HG02759 (cell line): ENCODE data around the gene UROD.
A peak's percentile ranks its signal among the peaks of the same experiment; 100 is the strongest.

Experiments
- ATAC-seq: cut with Tn5 transposase; IDR thresholded peaks from one replicate; pipeline ENCODE4 v1.9.1; 2021; ENCODE audit warnings: mild to moderate bottlenecking, moderate library complexity; ENCODE audit not compliant: unreplicated experiment

Gene UROD

DNA sequence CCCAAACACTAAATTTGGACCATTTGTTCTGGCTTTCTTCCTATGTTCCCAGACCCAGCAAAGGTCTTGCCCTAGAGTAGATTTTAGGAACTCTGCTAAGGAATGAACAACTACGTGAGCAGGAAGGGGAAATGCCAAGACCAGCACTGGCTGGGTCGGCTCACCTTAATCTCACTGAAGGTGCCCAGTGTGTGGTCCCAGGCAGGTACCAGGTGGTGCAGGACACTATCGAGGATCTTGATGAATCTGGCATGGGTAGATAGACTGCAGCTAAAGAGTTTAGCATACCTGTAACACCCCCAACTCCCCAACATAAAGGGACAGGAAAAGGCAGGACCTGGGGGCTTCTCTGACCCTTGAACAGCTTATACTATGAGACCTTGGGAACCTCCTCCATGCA lies 4.0 kb upstream of the UROD start:
- ATAC-seq, result no peak

DNA sequence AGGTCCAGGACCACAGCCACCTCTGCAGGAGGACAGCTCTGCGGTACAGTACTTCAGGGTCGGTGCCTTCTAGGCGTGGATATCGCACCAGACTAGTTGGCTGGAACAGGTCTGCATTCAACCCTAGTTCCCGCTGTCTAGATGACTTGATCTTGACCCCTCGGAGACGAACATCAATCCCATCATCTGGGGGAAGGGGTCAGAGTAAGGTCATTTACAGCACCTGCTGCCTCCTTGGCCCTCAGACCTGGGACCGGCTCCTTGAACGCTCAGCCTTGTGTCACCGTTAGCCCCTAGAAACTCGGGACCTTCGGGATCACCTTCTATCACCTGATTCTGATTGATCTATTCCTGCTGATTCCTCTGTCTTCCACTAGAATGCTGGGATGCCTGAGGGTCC lies 3.5 kb upstream of the UROD start:
- no peak for ATAC-seq

DNA sequence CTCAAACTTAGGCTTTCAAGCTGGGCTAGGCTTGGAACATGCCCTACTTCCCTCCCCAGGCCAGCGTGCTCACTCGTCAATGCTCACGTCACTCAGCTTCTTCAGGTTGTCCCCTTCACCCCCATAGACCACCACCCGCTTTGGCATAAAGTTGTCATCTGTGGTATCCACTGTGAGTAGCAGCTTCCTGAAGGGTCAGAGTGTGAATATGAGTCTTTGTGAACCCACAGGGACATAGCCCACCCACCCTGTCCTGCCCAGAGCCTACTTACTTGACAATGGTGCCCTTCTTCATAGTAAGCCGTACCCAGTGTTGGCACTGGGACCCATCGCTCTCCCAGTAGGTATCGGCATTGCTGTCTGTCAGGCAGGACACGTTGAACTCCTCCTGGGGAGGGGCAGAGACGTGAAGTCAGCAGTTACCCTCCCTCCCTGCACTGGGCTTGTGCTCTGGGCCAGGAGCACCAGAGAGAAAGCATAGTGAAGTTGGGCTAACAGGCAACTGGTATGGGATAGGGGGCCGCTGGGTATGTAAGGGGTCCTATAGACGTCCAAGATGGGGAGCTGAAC lies 2.7 kb upstream of the UROD start:
- no peak for ATAC-seq

DNA sequence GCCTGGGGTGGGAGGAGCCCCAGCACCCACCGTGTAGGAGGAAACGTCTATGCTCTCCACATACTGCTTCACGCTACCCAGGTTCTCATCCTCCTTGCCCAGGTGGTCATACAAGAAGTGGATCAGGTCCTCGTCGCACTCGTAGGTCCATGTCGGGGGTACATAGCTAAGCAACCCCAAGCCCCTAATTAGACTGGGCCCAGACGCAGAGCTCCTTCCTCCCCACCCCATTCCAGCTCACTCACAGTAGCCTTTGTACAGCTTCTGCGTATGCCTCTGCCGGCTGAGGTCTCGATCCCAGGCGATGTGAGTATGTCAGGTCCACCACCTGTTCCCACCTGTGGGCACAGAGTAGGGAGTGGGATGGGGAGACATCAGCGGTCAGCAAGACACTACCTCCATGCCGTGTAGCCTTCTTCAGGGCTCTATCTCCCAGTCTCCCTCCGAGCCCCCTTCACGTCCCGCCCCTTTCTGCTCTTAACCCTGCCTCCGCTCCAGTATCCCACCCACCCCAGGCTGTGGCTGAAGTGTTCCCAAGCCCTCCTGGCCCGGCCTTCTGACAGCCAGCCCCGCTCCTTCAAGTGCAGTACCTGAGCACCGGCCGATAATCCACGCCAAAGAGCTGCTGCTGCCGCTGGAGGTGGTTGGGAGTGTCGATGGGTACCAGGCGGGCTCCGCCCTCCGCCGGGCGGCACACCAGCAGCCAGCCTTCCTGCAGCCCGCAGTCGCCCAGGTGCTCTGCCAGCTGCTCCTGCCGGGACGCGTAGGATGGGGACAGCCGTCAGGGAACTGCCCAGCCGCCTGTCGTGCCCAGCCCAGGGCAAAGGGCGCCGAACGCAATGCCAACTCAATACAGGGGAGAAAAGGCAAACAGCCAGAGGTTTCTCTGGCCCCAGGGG lies 1.8 kb upstream of the UROD start:
- ATAC-seq, result no peak

DNA sequence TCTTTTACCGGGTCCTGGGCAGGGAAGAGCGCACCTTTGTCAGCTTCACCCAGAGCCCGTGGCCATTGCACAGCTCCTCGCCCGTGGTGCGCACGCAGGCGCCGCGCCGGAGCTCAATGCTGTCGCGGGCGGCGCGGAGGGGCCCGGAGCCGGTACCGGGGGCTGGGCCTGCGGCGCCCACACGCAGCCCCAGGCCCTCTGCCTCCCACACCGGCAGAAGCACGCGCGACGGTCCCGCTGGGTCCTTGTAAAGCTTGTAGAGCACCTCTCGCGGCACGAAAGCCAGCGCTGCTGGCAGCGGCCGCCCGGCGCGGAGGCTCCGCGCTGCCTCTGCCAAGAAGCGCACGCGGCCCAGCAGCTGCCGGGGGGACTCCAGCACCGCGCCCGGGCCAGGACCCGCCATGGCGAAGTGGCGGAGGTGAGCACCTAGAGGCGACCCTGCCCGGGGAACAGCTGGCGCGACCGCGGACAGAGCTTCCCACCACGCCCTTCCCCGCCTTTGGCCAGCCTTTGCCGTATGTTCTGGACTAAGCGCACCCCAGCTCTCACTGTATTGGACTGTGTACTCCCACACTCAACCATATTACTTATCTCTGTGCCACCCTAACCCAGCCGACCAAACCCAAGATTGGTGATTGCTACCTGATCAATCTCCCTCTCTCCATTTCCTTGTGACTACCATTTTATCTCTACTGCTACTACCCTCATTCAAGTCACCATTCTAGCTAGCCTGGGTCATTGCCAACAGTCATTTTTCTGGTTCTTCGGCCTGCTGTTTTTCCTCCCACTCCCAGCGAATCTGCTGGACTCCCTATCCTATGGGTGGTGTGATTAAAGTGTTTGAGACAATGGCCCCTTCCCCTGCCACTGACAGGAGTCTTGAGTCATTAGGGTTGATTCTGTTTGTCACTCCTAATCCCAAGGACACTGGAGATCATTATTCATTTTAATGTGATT lies 921 bp upstream of the UROD start, which contains the start of gene HECTD3:
HECTD3 (minus strand) TSS at position 470 of the 957 bp plus-strand sequence; CDS start at position 403, 67 bp downstream.
- peak; percentile 78 for ATAC-seq

DNA sequence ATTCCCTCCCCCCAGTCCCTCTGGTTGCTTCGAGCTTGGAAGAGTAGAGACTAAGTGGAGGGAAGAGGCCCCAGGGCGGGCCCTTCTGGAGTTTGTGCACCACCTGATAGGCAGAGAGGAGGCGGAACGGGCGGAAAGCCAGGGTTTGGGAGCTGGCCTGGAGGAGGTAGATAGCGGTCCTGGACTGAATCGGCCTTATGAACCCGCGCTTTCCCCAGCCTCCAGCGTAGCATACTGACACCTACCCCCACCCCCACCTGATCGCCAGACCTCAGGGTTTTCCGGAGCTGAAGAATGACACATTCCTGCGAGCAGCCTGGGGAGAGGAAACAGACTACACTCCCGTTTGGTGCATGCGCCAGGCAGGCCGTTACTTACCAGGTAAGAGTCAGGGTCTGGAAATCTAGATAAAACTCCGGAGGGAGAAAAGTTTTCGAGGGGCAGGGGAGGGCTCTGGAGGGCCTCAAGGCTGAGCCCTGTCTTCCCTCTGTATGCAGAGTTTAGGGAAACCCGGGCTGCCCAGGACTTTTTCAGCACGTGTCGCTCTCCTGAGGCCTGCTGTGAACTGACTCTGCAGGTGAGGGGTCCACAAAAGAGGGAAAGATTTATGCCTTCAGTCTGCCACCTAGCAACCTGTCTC lies 705 bp downstream of the UROD start:
- no peak for ATAC-seq

DNA sequence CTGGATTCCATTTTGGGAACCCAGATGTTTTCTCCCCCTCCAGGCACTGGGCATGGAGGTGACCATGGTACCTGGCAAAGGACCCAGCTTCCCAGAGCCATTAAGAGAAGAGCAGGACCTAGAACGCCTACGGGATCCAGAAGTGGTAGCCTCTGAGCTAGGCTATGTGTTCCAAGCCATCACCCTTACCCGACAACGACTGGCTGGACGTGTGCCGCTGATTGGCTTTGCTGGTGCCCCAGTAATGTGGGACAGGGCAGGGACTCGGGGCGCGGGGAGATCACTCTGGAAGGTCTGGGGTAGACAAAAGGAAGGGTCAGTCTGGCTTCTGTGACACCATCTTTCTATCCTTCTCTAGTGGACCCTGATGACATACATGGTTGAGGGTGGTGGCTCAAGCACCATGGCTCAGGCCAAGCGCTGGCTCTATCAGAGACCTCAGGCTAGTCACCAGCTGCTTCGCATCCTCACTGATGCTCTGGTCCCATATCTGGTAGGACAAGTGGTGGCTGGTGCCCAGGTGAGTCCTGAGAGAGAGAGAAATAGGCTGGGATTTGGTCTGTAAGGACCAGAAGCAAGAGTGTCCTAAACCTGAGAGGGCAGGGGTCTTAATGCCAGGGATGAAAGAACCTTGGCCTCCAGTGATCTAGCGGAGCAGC lies 1.6 kb downstream of the UROD start:
- ATAC-seq, result no peak

DNA sequence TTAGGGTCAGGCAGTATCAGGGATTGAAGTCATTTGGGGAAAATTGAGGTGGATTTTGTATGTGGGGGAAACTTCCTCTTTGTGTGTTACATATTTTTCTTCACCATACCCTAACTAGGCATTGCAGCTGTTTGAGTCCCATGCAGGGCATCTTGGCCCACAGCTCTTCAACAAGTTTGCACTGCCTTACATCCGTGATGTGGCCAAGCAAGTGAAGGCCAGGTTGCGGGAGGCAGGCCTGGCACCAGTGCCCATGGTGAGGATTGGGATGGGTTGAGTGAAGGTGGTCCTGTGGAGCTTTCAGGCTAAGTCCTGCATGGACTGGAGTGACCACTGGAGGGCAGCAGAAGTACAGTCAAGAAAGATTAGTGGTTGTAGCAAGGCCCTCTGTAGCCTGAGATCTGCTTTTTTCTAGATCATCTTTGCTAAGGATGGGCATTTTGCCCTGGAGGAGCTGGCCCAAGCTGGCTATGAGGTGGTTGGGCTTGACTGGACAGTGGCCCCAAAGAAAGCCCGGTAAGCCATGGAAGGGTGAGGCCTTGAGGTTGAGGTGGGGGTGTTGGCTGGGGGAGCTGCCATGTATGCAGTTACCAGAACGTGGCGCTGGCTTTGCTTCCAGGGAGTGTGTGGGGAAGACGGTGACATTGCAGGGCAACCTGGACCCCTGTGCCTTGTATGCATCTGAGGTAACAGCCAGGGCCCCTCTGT lies 2.4 kb downstream of the UROD start:
- no peak for ATAC-seq

DNA sequence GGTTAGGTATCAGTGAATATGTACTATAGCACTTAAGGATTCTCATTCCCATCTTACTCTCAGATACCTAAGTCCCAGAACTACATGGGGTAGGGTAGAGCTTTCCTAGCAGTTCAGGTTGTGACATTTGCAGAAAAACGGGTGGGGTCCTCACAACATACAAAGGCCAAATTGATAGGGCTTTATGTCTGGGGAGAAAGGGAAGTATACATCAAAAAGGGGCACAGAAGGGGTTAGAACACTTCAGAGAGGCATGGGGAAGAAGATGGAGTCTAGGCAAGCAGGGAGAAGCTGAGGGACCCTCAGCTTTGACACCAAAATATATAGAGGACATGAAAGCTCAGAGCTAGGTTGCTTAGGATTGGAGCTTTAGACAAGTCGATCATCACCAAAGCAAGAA lies 3.6 kb downstream of the UROD start:
- no peak for ATAC-seq

DNA sequence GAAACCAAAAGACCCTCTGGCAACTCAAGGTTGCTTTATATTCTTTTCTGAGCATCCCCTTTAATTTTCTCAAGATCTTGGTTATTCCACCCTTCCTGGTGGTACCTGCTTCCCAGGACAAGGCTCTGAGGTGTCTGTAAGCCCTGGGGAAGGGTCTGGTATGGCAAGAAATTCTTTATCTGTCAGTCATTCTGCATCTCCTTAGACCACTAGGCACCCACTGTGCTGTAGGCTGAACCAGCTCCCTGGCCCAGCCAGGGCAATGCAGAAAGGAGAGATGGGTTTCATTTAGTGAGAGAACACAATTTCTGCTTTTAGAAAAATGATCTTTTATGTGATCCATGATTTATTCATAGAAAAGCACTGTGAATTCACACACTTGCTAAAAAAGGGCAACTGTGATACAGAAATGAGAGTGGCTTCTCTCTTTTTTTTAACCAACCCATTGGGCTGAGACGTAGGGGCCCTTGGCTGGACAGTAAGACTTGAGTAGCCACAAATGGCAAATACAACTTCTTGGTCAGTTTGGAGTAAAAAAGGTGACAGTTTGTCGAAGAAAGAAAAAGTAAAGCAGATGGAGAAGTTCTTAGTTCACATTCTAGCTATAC lies 4.1 kb downstream of the UROD start:
- ATAC-seq, result no peak

DNA sequence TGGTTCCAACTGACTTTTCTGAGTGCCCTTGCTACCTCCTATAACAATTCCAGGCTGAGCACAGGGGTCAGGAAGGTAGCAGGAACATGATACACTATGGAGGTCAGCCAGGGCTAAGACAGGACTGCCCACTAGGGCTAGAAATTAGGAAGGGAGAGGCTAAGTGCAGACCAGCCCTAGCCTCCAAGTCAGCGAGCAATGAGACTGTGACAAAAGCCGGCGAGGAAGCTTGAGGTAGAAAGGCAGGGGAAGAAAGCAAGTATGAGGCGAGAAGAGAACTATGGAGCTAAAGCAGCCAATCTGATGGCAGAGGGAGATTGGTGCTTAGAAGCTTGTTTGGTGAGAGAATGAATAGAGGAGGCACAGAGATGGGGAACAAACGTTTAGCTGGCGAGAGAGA lies 4.7 kb downstream of the UROD start:
- ATAC-seq, result no peak

DNA sequence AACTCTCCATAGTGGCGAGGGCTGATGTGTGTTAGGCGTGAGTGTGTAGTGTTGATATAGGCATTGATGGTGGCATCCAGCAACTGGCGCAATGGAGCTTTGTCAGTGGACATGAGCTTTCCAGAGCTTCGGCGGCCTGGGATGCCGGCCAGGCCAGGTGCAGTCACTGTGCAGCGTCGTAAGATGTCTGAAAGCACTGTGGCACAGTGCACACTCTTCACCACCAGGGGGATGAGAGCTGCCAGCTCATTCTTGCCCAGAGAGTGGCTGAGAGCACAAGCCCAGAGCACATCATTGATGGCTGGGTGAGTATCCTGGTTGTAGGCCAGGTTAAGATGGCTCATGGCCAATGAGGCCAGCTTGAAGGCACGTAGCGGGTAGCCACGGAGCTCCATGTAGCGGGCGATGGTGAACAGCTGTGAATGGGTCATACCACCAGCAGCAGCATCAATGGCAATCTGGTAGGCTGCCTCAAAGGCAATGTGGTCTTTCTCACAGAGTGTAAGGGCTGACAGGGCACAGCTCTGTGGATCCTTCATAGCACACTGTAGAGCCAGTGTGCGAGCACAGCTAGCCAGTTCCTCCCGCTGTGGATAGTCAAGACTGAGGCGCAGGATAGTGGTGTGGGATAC lies 6.7 kb downstream of the UROD start:
- ATAC-seq, result peak; percentile 63

DNA sequence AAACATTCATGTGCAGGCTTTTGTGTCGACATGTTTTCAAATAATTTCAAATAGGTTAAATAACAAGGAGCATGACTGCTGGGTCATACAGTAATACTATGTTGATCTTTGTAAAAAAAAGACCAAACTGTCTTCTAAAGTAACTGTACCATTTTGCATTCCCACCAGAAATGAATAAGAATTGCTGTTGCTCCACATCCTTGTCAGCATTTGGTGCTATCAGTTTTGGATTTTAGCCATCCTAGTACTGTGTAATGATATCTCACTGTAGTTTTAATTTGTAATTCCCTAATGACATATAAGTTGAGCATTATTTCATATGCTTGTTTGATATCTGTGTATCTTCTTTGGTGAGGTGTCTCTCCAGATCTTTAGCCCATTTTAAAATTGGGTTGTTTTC lies 11.6 kb downstream of the UROD start:
- ATAC-seq, result no peak

DNA sequence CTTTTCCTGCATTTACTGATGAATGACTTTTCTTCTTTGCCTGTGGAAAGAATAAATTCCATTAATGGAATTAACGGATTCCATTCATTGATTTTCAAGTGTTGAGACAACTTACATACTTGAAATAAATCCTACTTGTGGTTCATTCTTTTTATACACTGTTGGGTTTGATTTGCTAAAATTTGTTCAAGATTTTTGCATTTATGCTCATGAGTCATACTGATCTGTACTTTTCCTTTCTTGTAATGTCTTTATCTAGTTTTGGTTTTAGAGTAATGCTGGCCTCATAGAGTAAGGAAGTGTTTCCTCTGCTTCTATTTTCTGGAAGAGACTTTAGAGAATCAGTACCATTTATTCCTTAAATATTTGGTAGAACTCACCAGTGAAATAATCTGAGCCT lies 14.4 kb downstream of the UROD start:
- ATAC-seq, result no peak

DNA sequence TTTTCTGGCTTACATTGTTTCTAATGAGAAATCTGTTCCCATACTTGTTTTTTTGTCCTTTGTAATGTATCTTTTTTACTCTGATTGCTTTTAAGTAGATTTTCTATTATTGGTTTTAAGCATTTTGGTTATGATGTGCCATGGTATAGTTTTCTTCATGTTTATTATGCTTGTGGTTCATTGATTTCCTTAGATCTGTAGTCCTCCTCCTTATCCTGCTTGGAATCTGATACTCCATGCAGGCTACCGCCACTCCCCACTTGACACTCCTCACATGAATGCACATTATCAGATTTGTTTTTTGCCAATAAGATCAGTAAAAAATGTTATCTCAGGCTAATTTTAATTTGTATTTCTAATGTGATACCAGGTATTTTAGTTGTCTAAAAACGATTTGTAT lies 20.8 kb downstream of the UROD start:
- no peak for ATAC-seq

DNA sequence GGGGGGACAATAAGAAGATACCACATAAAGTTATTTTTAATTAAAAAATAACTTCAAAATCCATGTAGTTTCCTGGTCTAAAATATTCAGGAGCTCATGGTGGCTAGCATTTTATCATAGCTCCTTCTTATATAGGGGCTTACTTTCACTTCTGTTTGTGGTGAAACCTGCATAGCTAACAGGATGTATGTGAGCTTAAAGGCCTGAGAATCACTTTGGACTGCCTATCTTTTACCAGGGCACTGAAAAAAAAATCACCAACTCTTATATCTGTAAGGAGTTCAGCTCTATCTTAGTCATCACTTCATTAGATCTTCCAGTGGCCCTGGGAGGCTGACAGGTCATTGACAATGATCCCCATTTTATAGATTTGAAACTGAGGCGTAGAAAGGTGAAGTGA lies 21.3 kb downstream of the UROD start:
- ATAC-seq, result no peak

DNA sequence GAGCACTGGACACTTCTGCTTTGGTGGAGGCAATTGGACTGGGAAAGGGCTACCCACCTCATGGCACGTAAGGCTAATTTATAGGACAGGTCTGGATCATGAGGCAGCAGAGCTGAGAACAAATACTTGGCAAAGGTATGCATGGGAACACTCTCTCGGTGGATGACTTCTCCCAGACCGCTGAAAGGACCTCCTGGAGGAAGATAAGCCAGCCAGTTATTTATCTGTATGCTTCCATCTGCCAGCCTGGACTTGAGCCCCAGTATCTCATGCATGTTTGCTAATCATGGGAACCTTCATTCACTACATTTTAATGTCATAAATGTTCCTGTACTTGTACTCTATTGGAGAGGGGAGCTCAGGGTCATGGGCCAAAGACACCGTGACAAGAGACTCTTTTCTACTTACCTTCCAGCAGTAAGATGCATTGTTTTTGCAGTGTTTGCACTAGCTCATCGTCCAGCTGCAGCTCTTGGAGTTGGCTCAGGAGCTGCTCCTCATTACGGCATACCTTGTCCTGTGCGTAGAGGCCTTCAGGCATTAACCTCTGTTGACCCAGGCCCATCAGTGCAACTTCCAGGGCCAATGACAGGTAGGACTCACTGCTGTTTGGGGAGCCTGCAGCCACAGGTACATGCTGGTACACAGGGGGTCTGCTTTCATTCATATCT lies 23.7 kb downstream of the UROD start:
- no peak for ATAC-seq

DNA sequence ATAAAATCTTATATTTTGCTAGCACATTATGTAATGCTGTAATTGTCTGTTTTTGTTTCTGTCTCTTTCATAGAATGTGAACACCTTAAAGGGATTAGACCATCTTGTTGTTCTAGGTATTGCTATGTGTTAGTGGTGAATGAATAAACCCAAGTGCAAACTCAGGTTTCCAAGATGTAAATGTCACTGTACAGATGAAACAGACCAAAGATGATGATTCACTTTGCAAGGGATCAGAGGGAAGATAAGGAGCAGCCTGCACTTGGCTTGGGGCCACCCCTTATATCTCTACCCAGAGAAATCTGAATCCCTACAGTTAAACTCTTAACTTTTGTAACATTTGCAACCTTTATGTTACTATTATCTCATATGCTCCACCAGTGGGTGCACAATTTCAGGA lies 25.4 kb downstream of the UROD start:
- ATAC-seq, result no peak
